Esophagus squamous epithelium (tissue), 4 donors: Measurements from ENCODE around the gene ADORA2B.
"Not testable (repeated sequence)": the region's sequence is repeated elsewhere in the genome, so short reads cannot be mapped to it uniquely, and the experiment has no call there.

Source experiments
- CTCF ChIP-seq, 6 experiments: fragments of 450-650 bp in 4 of 6; fragments of 200-600 bp in 2 of 6; sonication (generic) in 2 of 6; IDR thresholded peaks; one replicate each; pipeline ENCODE4 v1.5.1; 2016 to 2019; ENCODE audit warnings: antibody characterized with exemption in 6 of 6, mild to moderate bottlenecking in 4 of 6, moderate library complexity in 4 of 6
- POLR2A ChIP-seq, 4 donors: fragments of 450-650 bp; IDR thresholded peaks; one replicate each; pipeline ENCODE4 v1.6.1; 2017; ENCODE audit warnings: antibody characterized with exemption in 4 of 4, mild to moderate bottlenecking in 4 of 4, moderate library complexity in 3 of 4

DNA sequence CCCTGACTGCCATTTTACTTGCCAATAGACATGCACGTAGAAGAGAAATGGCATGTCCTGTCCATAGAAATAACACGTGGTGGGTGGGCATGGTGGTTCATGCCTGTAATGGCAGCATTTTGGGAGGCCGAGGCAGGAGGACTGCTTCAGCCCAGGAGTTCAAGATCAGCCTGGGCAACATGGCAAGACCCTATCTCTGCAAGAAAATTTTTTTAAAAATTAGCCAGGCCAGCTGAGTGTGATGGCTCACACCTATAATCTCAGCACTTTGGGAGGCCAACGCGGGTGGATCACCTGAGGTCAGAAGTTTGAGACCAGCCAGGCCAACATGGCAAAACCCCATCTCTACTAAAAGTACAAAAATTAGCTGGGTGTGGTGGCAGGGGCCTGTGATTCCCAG lies 33.2 kb upstream of the ADORA2B start:
- TF ChIP-seq POLR2A, CTCF (IDR thresholded peaks at IDR 0.05): not testable (repeated sequence)
